SK-N-SH (cell line): ENCODE data around the gene CDK15. TPM values are rescaled to one million over a fixed set of nuclear protein-coding genes. Genes with fewer than 3 reads are reported as not detected.

Experiments used
- CTCF ChIA-PET: fragments of 300-600, 350-600 bp; formaldehyde crosslinking; extraction: SDS; loops from one replicate; lab custom pipeline; 2021; lab: Yijun Ruan, JAX
- POLR2A ChIA-PET: fragments of 350-600 bp; sonication (Branson Sonifier 250); formaldehyde crosslinking; extraction: SDS; loops from one replicate; lab custom pipeline; 2020; ENCODE audit warnings: antibody characterized with exemption, inconsistent platforms; lab: Yijun Ruan, JAX
- DNase-seq: peaks from one replicate; pipeline ENCODE4 v3.0.0; 2012
- H2AFZ ChIP-seq: fragments of 200-600 bp; sonication (generic); 2 replicates; pipeline ENCODE4 v1.8.1; 2016; ENCODE audit warnings: antibody characterized with exemption, mild to moderate bottlenecking, low read depth
- H3F3A ChIP-seq: fragments of 200-600 bp; sonication (generic); replicated peaks from 2 replicates; pipeline ENCODE3; 2016; ENCODE audit warnings: antibody characterized with exemption, mild to moderate bottlenecking; ENCODE audit not compliant: insufficient read depth
- H3K27ac ChIP-seq, 2 experiments: fragments of 200-500 bp in 1 of 2; fragments of 200-600 bp in 1 of 2; sonication (Bioruptor generic) in 1 of 2; sonication (generic), shearing (Covaris generic) in 1 of 2; 2 replicates each; pipeline versions ENCODE4 v1.5.1 to v1.6.1; 2014 to 2016; ENCODE audit warnings: low read depth in 2 of 2, inconsistent platforms in 1 of 2, low read length in 1 of 2, mild to moderate bottlenecking in 1 of 2, mixed read lengths in 1 of 2
- H3K27me3 ChIP-seq: fragments of 200-600 bp; sonication (generic), shearing (Covaris generic); 2 replicates; pipeline ENCODE4 v1.6.1; 2016; ENCODE audit warnings: mixed run types; ENCODE audit not compliant: insufficient read depth
- H3K36me3 ChIP-seq, 2 experiments: fragments of 200-500 bp in 1 of 2; fragments of 200-600 bp in 1 of 2; sonication (Bioruptor generic) in 1 of 2; sonication (generic) in 1 of 2; replicated peaks in 1 of 2; 2 replicates each; pipeline versions ENCODE3 to v1.5.1; 2014 to 2016; ENCODE audit warnings: low read length in 1 of 2, mild to moderate bottlenecking in 1 of 2; ENCODE audit not compliant: insufficient read depth in 2 of 2, control insufficient read depth in 1 of 2
- H3K4me1 ChIP-seq, 2 experiments: fragments of 200-500 bp in 1 of 2; fragments of 200-600 bp in 1 of 2; sonication (Bioruptor generic) in 1 of 2; sonication (generic), shearing (Covaris generic) in 1 of 2; 2 replicates each; pipeline versions ENCODE4 v1.5.1 to v1.6.1; 2014 to 2016; ENCODE audit warnings: low read depth in 1 of 2, low read length in 1 of 2, mixed run types in 1 of 2; ENCODE audit not compliant: insufficient read depth in 2 of 2, control insufficient read depth in 1 of 2
- H3K4me2 ChIP-seq: fragments of 200-600 bp; sonication (generic), shearing (Covaris generic); 2 replicates; pipeline ENCODE4 v1.6.1; 2017; ENCODE audit warnings: mixed run types
- H3K4me3 ChIP-seq, 2 experiments: fragments of 200-500 bp in 1 of 2; fragments of 200-600 bp in 1 of 2; sonication (Bioruptor generic) in 1 of 2; sonication (generic), shearing (Covaris generic) in 1 of 2; 2 replicates each; pipeline versions ENCODE4 v1.5.1 to v1.8.1; 2014 to 2016; ENCODE audit warnings: low read depth in 2 of 2, inconsistent platforms in 1 of 2, low read length in 1 of 2, mild to moderate bottlenecking in 1 of 2, mixed read lengths in 1 of 2, moderate library complexity in 1 of 2
- H3K79me2 ChIP-seq: fragments of 200-600 bp; sonication (generic); 2 replicates; pipeline ENCODE4 v1.8.1; 2017; ENCODE audit warnings: mild to moderate bottlenecking; ENCODE audit not compliant: insufficient read depth
- H3K9ac ChIP-seq: fragments of 200-600 bp; sonication (generic); 2 replicates; pipeline ENCODE4 v1.6.1; 2017; ENCODE audit warnings: mixed run types
- H3K9me2 ChIP-seq: fragments of 200-600 bp; sonication (generic); 2 replicates; pipeline ENCODE4 v1.6.1; 2017; ENCODE audit warnings: mixed run types
- H3K9me3 ChIP-seq: fragments of 200-600 bp; sonication (generic); 2 replicates; pipeline ENCODE4 v1.6.1; 2017; ENCODE audit warnings: mixed run types, mild to moderate bottlenecking, moderate library complexity
- H4K20me1 ChIP-seq: fragments of 200-600 bp; sonication (generic); 2 replicates; pipeline ENCODE4 v1.6.1; 2017; ENCODE audit warnings: mild to moderate bottlenecking, mixed run types; ENCODE audit not compliant: insufficient read depth
- EP300 ChIP-seq, 2 experiments: IDR thresholded peaks; 2 replicates each; pipeline versions ENCODE4 v1.4.0 to v1.6.1; 2012; ENCODE audit warnings: borderline replicate concordance in 1 of 2, low read depth in 1 of 2, low read length in 1 of 2
- FOXJ3 ChIP-seq: sonication (generic); formaldehyde crosslinking; IDR thresholded peaks from 2 replicates; pipeline ENCODE4 v1.5.1; 2020; ENCODE audit warnings: mild to moderate bottlenecking, missing genetic modification reagents
- IRF3 ChIP-seq: fragments of 150-350 bp; IDR thresholded peaks from 2 replicates; pipeline ENCODE4 v1.6.1; 2016; ENCODE audit warnings: mild to moderate bottlenecking, low read depth, low read length
- JUND ChIP-seq: IDR thresholded peaks from 2 replicates; pipeline ENCODE4 v1.4.0; 2012
- MAX ChIP-seq: IDR thresholded peaks from 2 replicates; pipeline ENCODE4 v1.4.0; 2012; ENCODE audit warnings: low read depth
- MXI1 ChIP-seq: IDR thresholded peaks from 2 replicates; pipeline ENCODE4 v1.6.1; 2012; ENCODE audit warnings: mild to moderate bottlenecking, low read depth, low read length, improper control_type of control experiment
- RAD21 ChIP-seq: IDR thresholded peaks from 2 replicates; pipeline ENCODE4 v1.6.1; 2012; ENCODE audit warnings: mild to moderate bottlenecking, low read length
- RCOR1 ChIP-seq: fragments of 150-350 bp; IDR thresholded peaks from 2 replicates; pipeline ENCODE4 v1.6.1; 2017; ENCODE audit warnings: antibody characterized with exemption, low read length
- TCF12 ChIP-seq: IDR thresholded peaks from 2 replicates; pipeline ENCODE4 v1.4.0; 2012
- ZBTB33 ChIP-seq: IDR thresholded peaks from 2 replicates; pipeline ENCODE4 v1.4.0; 2012; ENCODE audit warnings: low read depth, borderline replicate concordance
- WGBS: methylation state at CpG from one replicate; pipeline ENCODE4 v1.1.6; 2017; ENCODE audit warnings: low lambda C conversion rate; 5-methylcytosine and 5-hydroxymethylcytosine counted together
- polyA plus RNA-seq, 3 experiments: library from polyadenylated mRNA; depleted of rRNA; stranded (reverse); fragments of >200 nt; gene quantifications; 2 replicates each; pipeline ENCODE4 v1.2.3, GENCODE V29; 2012

The CDK15 gene
- polyA plus RNA-seq, 1 of the 3 experiments (the other 2 are of a cell fraction) = 1.8 TPM

GRCh38 chr2:201813996-201814760 lies 7.8 kb downstream of the CDK15 start:
- Histone ChIP-seq H3K9me3 (no peaks in the 10 kb centered on the region), H3K36me3 (no peaks in the 10 kb centered on the region), H3K4me3 (no peak overlapping the region), H2AFZ (no peak overlapping the region), H3K27me3 (no peaks in the 10 kb centered on the region), H3K4me1 (peaks cover 0 to 2% of the 10 kb centered on the region in 2 experiments; a peak in 2 of 4 replicates), H3K27ac (peak overlapping the region in 1 of 2 experiments; percentile 48; a peak in 2 of 4 replicates), H3K4me2 (no peak overlapping the region), H3K9me2 (no peaks in the 10 kb centered on the region), H4K20me1 (no peaks in the 10 kb centered on the region), H3F3A (no peaks in the 10 kb centered on the region), H3K9ac (no peak overlapping the region), H3K79me2 (no peaks in the 10 kb centered on the region)
- ChIA-PET CTCF (interaction anchor here (0.6 to 1.7 kb wide), 2 partner anchors 10 to 422 kb away, joined by 3 to 4 read pairs; no protein-coding TSS in a partner anchor), POLR2A (interaction anchor here (0.6 kb wide), 1 partner anchor 200 kb away, joined by 3 read pairs; no protein-coding TSS in a partner anchor)
- peak; percentile 41 for DNase-seq
- TF ChIP-seq MXI1 = peak; percentile 75; the same call in 1 of the 2 replicates
- peak; percentile 70 for TF ChIP-seq TCF12
- peak; percentile 65; the same call in 1 of the 2 replicates for TF ChIP-seq RCOR1
- no peak for TF ChIP-seq FOXJ3
- TF ChIP-seq ZBTB33 = no peak
- 0 out of 2 replicates have a peak, but pooled peaks have one; percentile 50 for TF ChIP-seq MAX
- peak in 1 of 2 experiments; percentile 67; a peak in 1 of 4 replicates for TF ChIP-seq EP300 (IDR thresholded peaks at IDR 0.05; ENCODE audit: borderline replicate concordance in 1 of 2, low read depth in 1 of 2, low read length in 1 of 2)
- peak; percentile 5; the same call in 1 of the 2 replicates for TF ChIP-seq RAD21
- no peak for TF ChIP-seq JUND
- no peak for TF ChIP-seq IRF3
- WGBS = 58% methylated on average over 9 of the region's 9 CpGs
